WERI-Rb-1 (cell line): ENCODE measurements around the gene TMEM239.
"Not testable (repeated sequence)": the region's sequence is repeated elsewhere in the genome, so short reads cannot be mapped to it uniquely, and the experiment has no call there.

Experiments
- DNase-seq: peaks from one replicate; pipeline ENCODE4 v3.0.0-alpha.2; 2020
- H3K27ac ChIP-seq: fragments of 250-450 bp; sonication (Bioruptor Pico); 2 replicates; pipeline ENCODE4 v1.5.1; 2020; ENCODE audit warnings: mild to moderate bottlenecking, moderate library complexity
- H3K27me3 ChIP-seq: fragments of 250-450 bp; sonication (Bioruptor Pico); 2 replicates; pipeline ENCODE4 v1.5.1; 2021; ENCODE audit warnings: mild to moderate bottlenecking, low read depth, moderate library complexity; ENCODE audit not compliant: insufficient read depth, severe bottlenecking
- H3K36me3 ChIP-seq: fragments of 250-450 bp; sonication (Bioruptor Pico); 2 replicates; pipeline ENCODE4 v1.5.1; 2020; ENCODE audit warnings: mild to moderate bottlenecking, moderate library complexity
- H3K4me3 ChIP-seq: 2 replicates; pipeline ENCODE4 v1.5.1; 2011; ENCODE audit warnings: low read depth, mild to moderate bottlenecking, control low read depth, low read length
- H3K9me3 ChIP-seq: fragments of 250-450 bp; sonication (Bioruptor Pico); 2 replicates; pipeline ENCODE4 v1.5.1; 2021; ENCODE audit warnings: mild to moderate bottlenecking, moderate library complexity; ENCODE audit not compliant: severe bottlenecking
- CTCF ChIP-seq: IDR thresholded peaks from 2 replicates; pipeline ENCODE4 v1.5.1; 2011; ENCODE audit warnings: low read depth, mild to moderate bottlenecking, control low read depth, inconsistent platforms, low read length

Gene TMEM239

GRCh38 chr20:2820896-2821869 lies 5.0 kb downstream of the TMEM239 start:
- Histone ChIP-seq H3K27me3 (no peaks in the 10 kb centered on the region), H3K27ac (no peak overlapping the region), H3K4me3 (no peak overlapping the region), H3K36me3 (no peaks in the 10 kb centered on the region), H3K9me3 (no peaks in the 10 kb centered on the region)
- no peak for DNase-seq
- no peak for TF ChIP-seq CTCF

GRCh38 chr20:2822073-2822472 lies 5.9 kb downstream of the TMEM239 start:
- no peak for DNase-seq
- Histone ChIP-seq H3K27me3 (no peaks in the 10 kb centered on the region), H3K9me3 (no peaks in the 10 kb centered on the region), H3K36me3 (no peaks in the 10 kb centered on the region), H3K4me3 (no peak overlapping the region), H3K27ac (no peak overlapping the region)
- TF ChIP-seq CTCF: no peak

GRCh38 chr20:2825761-2826160 lies 9.6 kb downstream of the TMEM239 start:
- Histone ChIP-seq H3K36me3 (no peaks in the 10 kb centered on the region), H3K9me3 (no peaks in the 10 kb centered on the region), H3K27me3 (no peaks in the 10 kb centered on the region), H3K27ac (no peak overlapping the region; the same call in 1 of the 2 replicates), H3K4me3 (no peak overlapping the region)
- no peak for TF ChIP-seq CTCF
- DNase-seq: no peak

GRCh38 chr20:2826655-2827054 lies 10.5 kb downstream of the TMEM239 start:
- no peak for TF ChIP-seq CTCF
- Histone ChIP-seq H3K4me3 (no peak overlapping the region), H3K9me3 (no peaks in the 10 kb centered on the region), H3K27ac (no peak overlapping the region), H3K36me3 (no peaks in the 10 kb centered on the region), H3K27me3 (no peaks in the 10 kb centered on the region)
- no peak for DNase-seq

- Histone ChIP-seq H3K27ac (no peak overlapping the region), H3K9me3 (no peaks in the 10 kb centered on the region), H3K36me3 (0 out of 2 replicates have a peak, but pooled peaks cover under 1% of the 10 kb centered on the region), H3K27me3 (no peaks in the 10 kb centered on the region), H3K4me3 (no peak overlapping the region)
- no peak for TF ChIP-seq CTCF
- no peak for DNase-seq
Observed at GRCh38 chr20:2829376-2829775, 13.2 kb downstream of the TMEM239 start.

GRCh38 chr20:2831206-2831605 lies 15.0 kb downstream of the TMEM239 start:
- not testable (repeated sequence) for H3K9me3 ChIP-seq, H3K27ac ChIP-seq, H3K36me3 ChIP-seq, H3K4me3 ChIP-seq, H3K27me3 ChIP-seq, DNase-seq
